Lung (tissue), 12 donors: ENCODE results near the gene PCDHGA7. TPM values are rescaled to one million over a fixed set of nuclear protein-coding genes. Genes with fewer than 3 reads are reported as not detected.

ENCODE experiments used
- ATAC-seq: fragments of 200-7000 bp; cut with Tn5 transposase; one replicate; pipeline ENCODE4 v1.9.1; 2020; ENCODE audit warnings: moderate number of reproducible peaks; ENCODE audit not compliant: insufficient read depth, low FRiP score
- DNase-seq, 3 donors: peaks; one replicate each; pipeline ENCODE4 v3.0.0-alpha.2; 2013 to 2017
- H3K27ac ChIP-seq, 2 donors: one replicate each; pipeline ENCODE4 v1.5.1; 2013; ENCODE audit warnings: mild to moderate bottlenecking in 2 of 2, moderate library complexity in 2 of 2, control low read depth in 1 of 2, inconsistent platforms in 1 of 2, low read depth in 1 of 2, low read length in 1 of 2
- H3K27me3 ChIP-seq, 3 donors: one replicate each; pipeline ENCODE4 v1.5.1; 2013; ENCODE audit warnings: low read length in 2 of 3; ENCODE audit not compliant: control insufficient read depth in 3 of 3, insufficient read depth in 3 of 3
- H3K36me3 ChIP-seq, 4 donors: one replicate each; pipeline ENCODE4 v1.5.1; 2013; ENCODE audit warnings: low read length in 4 of 4, mild to moderate bottlenecking in 1 of 4, moderate library complexity in 1 of 4; ENCODE audit not compliant: control insufficient read depth in 4 of 4, insufficient read depth in 4 of 4
- H3K4me1 ChIP-seq, 5 donors: one replicate each; pipeline ENCODE4 v1.5.1; 2013; ENCODE audit warnings: low read length in 5 of 5, mild to moderate bottlenecking in 2 of 5, moderate library complexity in 1 of 5; ENCODE audit not compliant: control insufficient read depth in 5 of 5, insufficient read depth in 5 of 5
- H3K4me3 ChIP-seq: one replicate; pipeline ENCODE4 v1.5.1; 2013; ENCODE audit warnings: mild to moderate bottlenecking, control low read depth, moderate library complexity
- H3K9ac ChIP-seq, 2 donors: one replicate each; pipeline ENCODE4 v1.5.1; 2013; ENCODE audit warnings: low read length in 2 of 2, control low read depth in 1 of 2; ENCODE audit not compliant: insufficient read depth in 1 of 2
- H3K9me3 ChIP-seq, 4 donors: one replicate each; pipeline ENCODE4 v1.5.1; 2013; ENCODE audit warnings: low read length in 3 of 4, mild to moderate bottlenecking in 1 of 4, moderate library complexity in 1 of 4; ENCODE audit not compliant: control insufficient read depth in 4 of 4, insufficient read depth in 3 of 4
- CTCF ChIP-seq: IDR thresholded peaks from 2 replicates; pipeline ENCODE4 v1.5.1; 2012; ENCODE audit warnings: mild to moderate bottlenecking; ENCODE audit errors: control extremely low read depth, extremely low read depth
- WGBS, 2 donors: extraction: QIAGEN DNeasy Blood & Tissue Kit; methylation state at CpG; one replicate each; pipeline ENCODE4 v1.1.7; 2013; 5-methylcytosine and 5-hydroxymethylcytosine counted together
- polyA plus RNA-seq, 2 donors: library from polyadenylated mRNA; stranded (reverse); fragments of 200-250 nt; gene quantifications; one replicate each; pipeline ENCODE4 v1.2.1, GENCODE V29; 2013
- total RNA-seq, 2 donors: library from RNA; depleted of rRNA in 1 of 2; stranded (reverse); fragments of >200 nt in 1 of 2; gene quantifications; one replicate each; pipeline ENCODE4 v1.2.1, GENCODE V29; 2014 to 2021
- donor health status: control.
- donor health status: control.
- donor health status: Bipolar disorder and iron deficiency.
- donor health status: healthy.
- donor health status: DM: yes; HTN: yes; CAD: no.

The PCDHGA7 gene
- total and polyA plus RNA-seq, 4 donors = 0.23 to 6.3 (median 1.6) TPM

GRCh38 chr5:141342773-141343172 lies 39.8 kb upstream of the PCDHGA7 start:
- Histone ChIP-seq H3K9ac (no peak overlapping the region), H3K36me3 (no peaks in the 10 kb centered on the region), H3K4me3 (no peak overlapping the region), H3K27ac (no peak overlapping the region), H3K4me1 (no peaks in the 10 kb centered on the region), H3K27me3 (no peaks in the 10 kb centered on the region), H3K9me3 (peaks cover under 1 to 55% (median 26%) of the 10 kb centered on the region in 4 donors)
- ATAC-seq (no peak), DNase-seq (no peak)
- WGBS, 2 donors = 14 to 19% methylated on average over 1 of the region's 1 CpG
- no peak for TF ChIP-seq CTCF

- Histone ChIP-seq H3K27ac (peak within 1 kb of the TSS in 1 of 2 donors; percentile 80), H3K4me1 (no peaks in the 10 kb centered on the region), H3K9ac (no peak within 1 kb of the TSS), H3K27me3 (no peaks in the 10 kb centered on the region), H3K9me3 (peaks cover 0 to 54% (median 24%) of the 10 kb centered on the region in 4 donors), H3K36me3 (no peaks in the 10 kb centered on the region), H3K4me3 (no peak within 1 kb of the TSS)
- WGBS, 2 donors = 23 to 25% methylated on average over 9 of the region's 9 CpGs
- ATAC-seq (no peak), DNase-seq (peak in 2 of 3 donors; percentile 34 to 40)
- no peak for TF ChIP-seq CTCF
Observed at GRCh38 chr5:141343242-141343952, 39.1 kb upstream of the PCDHGA7 start, which contains the start of gene PCDHGA3. PCDHGA3 (plus strand) TSS chr5:141343829; CDS start chr5:141344034, 205 bp downstream.

- DNase-seq (no peak), ATAC-seq (no peak)
- 24 to 30% methylated on average over 31 of the region's 31 CpGs for WGBS, 2 donors
Observed at GRCh38 chr5:141343953-141344463, 38.5 kb upstream of the PCDHGA7 start.

More at GRCh38 chr5:141343953-141344463, 38.5 kb upstream of the PCDHGA7 start:
- no peaks in the 10 kb centered on the region for H3K4me1 ChIP-seq
- no peak overlapping the region for H3K9ac ChIP-seq
- no peak for TF ChIP-seq CTCF
- H3K36me3 ChIP-seq = no peaks in the 10 kb centered on the region
- peak overlapping the region in 1 of 2 donors; percentile 80 for H3K27ac ChIP-seq
- H3K27me3 ChIP-seq = no peaks in the 10 kb centered on the region
- peaks cover 0 to 50% (median 24%) of the 10 kb centered on the region in 4 donors for H3K9me3 ChIP-seq
- no peak overlapping the region for H3K4me3 ChIP-seq
